Activated T-helper 9 cell treated with anti-CD3 and anti-CD28 coated beads, Interleukin-2, amount 50 U/mL, for 16 hours (primary cell): ENCODE data around the gene KRTAP12-2.
"Not testable (repeated sequence)": the region's sequence is repeated elsewhere in the genome, so short reads cannot be mapped to it uniquely, and the experiment has no call there.

Experiments
- DNase-seq: peaks from one replicate; pipeline ENCODE4 v3.0.0-alpha.2; 2020; ENCODE audit warnings: low read depth

KRTAP12-2 gene

DNA sequence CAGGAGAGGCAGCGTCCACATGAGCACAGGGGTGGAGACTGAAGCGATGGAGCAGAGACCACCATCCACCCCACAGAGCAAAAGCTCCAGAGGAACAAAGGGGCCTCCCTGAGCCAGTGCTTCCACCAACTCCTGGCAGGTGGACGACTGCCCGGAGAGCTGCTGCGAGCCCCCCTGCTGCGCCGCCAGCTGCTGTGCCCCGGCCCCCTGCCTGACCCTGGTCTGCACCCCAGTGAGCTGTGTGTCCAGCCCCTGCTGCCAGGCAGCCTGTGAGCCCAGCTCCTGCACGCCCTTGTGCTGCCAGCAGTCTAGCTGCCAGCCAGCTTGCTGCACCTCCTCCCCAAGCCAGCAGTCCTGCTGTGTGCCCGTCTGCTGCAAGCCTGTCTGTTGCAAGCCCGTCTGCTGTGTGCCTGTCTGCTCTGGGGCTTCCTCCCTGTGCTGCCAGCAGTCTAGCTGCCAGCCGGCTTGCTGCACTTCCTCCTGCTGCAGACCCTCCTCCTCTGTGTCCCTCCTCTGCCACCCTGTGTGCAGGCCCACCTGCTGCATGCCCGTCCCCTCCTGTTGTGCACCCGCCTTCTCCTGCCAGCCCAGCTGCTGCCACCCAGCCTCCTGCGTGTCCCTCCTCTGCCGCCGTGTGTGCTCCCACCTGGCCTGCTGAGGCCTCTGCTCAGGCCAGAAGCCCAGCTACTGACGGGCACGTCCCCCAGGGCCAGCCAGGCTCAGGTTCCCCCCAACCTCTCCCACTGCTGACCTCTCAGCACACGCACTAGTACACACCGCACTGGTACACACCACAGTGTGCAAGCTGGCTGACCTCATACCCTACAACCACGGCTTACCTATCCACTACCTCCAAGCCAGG, 35.6 kb upstream of the KRTAP12-2 start:
- no peak for DNase-seq

DNA sequence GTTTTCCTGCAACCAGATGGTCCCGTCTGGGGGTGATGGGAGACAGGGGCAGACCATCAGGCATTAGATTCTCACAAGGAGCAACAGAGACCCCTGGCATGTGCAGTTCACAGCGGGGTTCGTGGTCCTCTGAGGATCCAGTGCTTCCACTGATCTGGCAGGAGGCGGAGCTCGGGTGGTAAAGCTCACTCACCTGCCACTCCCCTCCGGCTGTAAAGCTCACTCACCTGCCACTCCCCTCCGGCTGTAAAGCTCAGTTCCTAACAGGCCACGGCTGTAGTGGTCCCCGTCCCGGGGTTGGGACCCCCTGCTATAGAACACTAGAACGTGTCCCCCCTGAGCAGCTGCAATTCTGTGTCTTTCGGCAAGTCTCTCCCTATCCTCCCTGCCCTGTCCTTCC, 34.8 kb upstream of the KRTAP12-2 start:
- no peak for DNase-seq

DNA sequence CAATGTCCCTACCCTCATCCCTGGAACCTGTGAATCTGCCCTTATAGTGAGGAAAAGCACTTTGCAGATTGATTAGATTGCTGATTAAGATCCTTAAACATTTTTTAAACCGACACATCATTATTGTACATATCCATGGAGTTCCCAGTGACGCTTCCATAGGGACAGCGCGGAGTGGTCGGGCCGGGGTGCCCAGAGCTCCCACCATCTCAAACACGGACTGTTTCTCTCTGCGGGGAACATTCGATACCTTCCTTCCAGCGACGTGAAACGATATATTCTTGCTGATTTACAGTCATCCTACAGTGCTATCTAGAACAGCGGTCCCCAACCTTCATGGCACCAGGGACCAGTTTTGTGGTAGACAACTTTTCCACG, 34.3 kb upstream of the KRTAP12-2 start:
- no peak for DNase-seq

DNA sequence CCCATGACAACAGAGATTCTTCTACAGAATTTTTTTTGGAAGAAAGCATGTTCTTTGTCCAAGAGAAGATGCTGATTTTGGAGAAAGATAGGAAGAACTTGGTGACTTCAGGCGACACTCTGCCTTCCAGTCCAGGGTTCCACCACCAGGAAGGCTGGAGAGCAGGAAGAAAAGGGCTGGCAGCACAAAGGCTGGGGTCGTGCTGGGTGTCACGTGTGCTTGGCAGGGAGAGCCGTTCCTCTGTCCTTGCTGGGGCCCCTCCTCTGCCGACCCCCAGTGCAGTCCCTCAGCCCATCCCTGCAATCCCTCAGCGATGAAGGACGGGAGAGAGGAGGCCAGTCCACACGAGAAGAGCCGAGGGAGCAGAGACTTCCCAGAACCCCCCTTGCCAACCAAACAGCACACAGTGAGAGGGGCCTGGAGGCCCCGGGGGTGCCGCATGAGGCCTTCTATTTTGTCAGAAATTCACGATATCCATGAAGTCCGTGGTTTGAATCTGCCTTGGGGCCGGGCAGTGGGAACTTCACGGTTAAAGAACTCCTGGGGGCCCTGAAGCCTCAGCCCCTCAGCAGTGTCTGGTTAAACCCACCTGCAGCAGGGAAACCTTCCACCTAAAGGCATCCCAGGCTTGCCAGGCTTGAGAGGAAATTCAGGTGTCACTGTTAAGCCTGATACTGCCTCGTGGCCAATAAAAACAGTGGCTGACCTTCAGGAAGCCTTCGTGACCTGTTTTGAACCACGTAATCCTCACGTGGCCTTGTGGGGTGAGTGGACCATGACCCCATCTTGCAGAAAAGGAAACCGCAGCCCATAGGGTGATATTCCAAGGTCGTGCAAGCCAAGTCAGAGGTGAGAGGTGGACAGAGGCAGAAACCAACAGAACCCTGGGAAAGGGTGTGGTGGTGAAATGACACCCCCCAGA, 33.6 kb upstream of the KRTAP12-2 start:
- DNase-seq: no peak

DNA sequence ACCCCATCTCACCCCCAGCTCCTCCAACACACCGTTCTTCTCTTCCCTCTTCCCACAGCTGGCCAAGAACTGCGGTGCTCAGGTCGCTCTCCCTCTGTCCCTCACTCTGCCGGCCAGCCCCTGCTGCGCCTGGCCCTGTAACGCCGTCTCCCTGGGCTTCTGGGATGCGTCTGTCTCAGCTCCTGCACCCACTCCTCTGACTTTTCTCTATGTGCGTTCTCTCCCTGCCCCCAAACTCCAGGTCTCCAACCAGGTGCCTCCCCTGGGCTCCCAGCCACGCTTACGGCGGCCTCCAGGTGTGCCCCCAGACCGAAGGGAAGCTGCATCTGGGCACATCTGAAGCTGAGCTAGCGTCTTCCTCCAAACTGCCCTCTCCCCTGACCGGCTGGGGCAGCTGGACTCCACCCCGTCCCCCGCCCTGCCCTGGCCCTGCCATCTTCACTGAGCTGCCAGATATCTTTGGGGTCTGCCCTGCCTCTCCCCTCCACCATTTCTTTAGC, 32.8 kb upstream of the KRTAP12-2 start:
- no peak for DNase-seq

DNA sequence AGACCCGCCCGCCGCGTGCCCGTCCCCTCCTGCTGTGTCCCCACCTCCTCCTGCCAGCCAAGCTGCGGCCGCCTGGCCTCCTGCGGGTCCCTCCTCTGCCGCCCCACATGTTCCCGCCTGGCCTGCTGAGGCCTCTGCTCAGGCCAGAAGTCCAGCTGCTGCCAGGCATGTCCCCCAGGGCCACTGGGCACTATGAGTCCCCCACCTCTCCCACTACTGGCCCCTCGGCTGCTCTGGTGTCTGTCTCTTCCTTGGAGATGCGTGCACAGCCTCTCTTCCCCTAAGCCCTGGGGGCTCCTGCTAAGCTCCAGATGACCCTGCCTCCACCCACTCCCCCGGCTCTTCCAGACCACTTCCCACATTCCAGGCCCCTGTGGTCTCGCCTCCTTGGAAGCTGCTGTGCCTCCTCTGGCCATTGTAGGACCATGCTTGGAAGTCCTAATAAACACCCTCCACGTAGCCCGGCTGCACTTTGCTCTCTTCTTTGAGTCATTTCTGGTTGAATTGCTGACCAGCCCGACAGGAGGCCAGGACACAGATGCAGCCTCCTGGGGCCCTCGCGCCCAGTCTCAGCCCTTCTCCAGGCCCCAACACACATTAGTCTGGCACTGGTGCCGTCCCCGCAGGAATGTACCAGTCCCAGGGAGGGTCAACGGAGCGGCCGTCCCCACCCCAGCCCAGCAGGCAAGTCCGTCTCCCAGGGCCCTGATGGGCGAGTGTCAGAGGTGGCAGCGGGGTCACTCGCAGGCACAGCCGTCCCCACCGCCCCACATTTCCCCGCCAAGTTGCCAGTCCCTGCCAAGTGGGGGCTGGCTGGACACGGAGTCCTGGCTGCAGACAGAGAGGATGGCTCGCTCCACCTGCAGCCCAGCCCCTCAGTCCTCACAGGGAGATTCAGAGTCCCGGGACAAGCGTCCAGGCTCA, 31.3 kb upstream of the KRTAP12-2 start:
- no peak for DNase-seq

DNA sequence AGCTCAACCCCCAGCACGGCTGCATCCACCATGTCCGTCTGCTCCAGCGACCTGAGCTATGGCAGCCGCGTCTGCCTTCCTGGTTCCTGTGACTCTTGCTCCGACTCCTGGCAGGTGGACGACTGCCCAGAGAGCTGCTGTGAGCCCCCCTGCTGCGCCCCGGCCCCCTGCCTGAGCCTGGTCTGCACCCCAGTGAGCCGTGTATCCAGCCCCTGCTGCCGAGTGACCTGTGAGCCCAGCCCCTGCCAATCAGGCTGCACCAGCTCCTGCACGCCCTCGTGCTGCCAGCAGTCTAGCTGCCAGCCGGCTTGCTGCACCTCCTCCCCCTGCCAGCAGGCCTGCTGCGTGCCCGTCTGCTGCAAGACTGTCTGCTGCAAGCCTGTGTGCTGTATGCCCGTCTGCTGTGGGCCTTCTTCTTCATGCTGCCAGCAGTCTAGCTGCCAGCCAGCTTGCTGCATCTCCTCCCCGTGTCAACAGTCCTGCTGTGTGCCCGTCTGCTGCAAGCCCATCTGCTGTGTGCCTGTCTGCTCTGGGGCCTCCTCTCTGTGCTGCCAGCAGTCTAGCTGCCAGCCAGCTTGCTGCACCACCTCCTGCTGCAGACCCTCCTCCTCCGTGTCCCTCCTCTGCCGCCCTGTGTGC, 30.6 kb upstream of the KRTAP12-2 start, which contains the start of gene KRTAP10-12:
Gene KRTAP10-12, plus strand, starts transcription at position 1 of the 639 bp plus-strand sequence. Its CDS starts 30 bp downstream, at position 31.
- DNase-seq: not testable (repeated sequence)

DNA sequence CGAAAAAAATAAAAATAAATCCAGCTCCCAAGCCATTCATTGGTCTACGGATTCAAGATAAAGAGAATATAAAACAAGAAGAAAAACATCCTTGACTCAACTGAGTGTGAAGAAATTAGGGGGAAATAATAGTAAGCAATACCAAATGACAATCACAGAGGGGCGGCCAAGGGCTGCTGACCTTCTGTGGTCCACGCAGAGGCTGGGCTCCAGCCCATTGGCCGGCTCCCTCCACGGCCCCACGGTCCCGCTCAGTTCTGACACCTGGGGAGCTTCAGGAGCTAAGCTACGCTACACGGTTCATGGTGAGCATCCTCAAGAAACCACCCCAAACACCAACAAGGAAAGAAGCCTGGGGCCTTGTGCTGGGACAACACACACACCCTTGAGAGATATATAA, 29.8 kb upstream of the KRTAP12-2 start:
- DNase-seq: no peak

DNA sequence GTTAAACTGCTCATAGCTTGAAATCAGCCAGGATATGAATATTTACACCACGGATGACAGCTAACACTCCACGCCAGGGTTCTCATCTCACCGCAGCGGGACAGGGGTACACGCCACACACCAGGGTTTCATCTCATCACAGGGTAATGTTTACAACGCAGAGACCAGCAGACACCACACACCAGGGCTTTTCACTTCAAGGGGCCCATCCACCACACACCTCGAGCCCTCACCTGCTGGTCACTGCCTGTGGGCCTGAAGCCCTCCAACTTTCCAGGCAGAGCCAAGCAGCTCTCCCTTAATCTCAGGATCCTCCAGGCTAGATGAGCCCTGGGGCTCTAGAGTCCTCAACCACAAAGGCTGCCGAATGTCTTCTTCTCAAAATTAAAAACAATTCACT, 28.9 kb upstream of the KRTAP12-2 start:
- DNase-seq: no peak

DNA sequence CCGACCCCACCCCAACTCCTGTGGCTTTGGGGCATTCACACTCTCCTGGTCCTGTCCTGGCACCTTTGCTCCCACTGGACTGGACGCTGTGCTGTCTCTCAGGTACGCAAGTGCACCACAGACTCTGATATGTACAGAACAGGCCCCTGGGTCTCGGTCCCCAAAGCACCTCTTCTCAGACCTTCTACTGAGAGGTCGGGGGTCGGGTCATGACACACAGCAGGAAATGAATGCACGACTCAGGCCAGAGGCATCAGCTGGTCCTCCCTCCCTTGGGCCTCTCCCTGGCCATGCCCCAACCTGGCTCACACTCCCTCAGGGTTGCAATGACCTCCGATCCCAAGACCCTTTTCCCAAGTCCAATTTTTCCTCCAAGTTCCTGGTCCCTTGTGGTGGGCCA, 28.5 kb upstream of the KRTAP12-2 start:
- no peak for DNase-seq

DNA sequence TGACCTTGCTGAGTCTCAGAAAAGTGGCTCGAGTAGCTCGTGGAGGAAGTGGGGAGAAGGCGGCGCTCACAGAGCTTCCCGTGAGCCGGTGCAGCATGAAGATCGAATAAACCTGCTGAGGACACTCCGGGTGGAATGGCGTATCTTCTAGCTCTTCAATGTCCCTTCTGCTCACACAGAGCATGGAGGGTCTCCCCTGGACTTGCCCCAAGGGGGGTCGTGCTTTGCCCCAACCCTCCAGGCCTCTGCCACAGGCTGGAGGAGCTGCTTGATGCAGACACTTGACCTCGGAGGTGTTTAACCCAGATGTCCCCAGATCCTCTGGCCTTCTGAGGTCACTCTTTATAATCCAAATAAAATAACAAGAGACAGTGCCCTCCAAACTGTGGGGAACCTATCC, 28.0 kb upstream of the KRTAP12-2 start:
- DNase-seq: no peak

DNA sequence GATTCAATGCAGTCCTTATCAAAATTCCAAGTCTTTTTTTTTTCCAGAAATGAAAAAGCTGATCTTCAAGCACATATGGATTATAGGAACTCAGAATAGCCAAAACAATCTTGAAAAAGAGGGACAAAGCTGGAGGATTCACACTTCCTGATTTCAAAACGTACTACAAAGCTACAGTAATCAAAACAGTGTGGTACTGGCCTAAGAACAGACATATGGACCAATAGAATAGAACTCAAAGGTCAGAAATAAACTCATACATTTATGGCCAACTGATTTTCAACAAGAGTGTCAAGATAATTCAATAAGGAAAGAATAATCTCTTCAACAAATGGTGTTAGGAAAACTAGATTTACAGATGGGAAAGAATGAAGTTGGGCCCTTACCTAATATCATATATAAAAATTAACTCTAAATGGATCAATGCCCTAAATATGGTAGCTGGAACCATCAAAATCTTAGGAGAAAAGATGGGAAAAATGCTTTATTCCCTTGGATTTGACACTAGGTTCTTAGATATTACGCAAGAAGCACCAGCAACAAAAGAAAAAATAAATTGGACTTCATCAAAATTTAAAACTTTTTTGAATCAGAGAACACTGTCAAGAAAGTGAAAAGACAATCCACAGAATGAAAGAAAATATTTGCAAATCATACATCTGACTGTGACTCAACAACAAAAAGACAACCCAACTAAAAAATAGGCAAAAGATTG, 26.2 kb upstream of the KRTAP12-2 start:
- DNase-seq: no peak

DNA sequence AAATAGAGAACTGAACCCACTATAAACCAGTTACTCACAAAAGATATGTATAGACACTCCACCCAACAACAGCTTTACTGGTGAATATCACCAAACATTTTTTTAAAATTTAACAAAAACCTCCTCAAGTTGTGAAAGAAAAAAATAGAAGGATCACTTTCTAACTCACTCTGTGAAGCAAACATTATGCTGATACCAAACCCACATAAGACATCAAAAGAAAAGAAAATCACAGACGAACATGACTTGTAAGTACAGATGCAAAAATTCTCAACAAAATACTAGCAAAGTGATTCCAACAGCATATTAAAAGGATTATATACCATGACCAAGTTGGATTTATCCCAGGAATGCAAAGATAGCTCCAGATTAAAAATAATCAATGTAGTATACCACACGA, 25.0 kb upstream of the KRTAP12-2 start:
- DNase-seq: no peak

DNA sequence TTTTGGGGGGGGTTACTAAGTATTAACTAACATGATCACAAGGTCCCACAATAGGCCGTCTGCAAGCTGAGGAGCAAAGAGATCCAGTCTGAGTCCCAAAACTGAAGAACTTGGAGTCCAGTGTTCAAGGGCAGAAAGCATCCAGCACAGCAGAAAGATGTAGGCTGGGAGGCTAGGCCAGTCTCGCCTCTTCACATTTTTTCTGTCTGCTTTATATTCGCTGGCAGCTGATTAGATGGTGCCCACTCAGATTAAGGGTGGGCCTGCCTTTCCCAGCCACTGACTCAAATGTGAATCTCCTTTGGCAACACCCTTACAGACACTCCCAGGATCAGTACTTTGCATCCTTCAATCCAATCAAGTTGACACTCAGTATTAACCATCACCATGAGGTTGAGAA, 23.0 kb upstream of the KRTAP12-2 start:
- DNase-seq: not testable (repeated sequence)

DNA sequence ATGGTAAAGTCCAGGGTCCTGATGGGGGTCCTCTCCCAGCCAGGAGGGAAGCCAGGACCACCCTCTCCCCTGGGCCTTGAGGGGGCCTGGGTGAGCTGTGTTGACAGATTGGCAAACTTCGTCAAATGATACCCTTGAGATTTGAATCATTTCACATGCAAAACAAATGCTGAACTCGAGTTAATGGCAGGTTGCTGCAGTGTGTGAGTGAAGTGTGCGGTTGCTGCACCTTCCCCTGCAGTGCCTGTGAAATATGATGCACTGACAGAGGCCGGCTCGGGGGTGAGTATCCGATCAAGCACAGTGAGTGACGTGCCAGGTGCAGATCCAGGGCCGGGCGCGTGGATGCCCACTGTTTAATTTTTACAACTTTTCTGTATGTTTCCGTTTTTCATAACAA, 20.9 kb upstream of the KRTAP12-2 start:
- no peak for DNase-seq

DNA sequence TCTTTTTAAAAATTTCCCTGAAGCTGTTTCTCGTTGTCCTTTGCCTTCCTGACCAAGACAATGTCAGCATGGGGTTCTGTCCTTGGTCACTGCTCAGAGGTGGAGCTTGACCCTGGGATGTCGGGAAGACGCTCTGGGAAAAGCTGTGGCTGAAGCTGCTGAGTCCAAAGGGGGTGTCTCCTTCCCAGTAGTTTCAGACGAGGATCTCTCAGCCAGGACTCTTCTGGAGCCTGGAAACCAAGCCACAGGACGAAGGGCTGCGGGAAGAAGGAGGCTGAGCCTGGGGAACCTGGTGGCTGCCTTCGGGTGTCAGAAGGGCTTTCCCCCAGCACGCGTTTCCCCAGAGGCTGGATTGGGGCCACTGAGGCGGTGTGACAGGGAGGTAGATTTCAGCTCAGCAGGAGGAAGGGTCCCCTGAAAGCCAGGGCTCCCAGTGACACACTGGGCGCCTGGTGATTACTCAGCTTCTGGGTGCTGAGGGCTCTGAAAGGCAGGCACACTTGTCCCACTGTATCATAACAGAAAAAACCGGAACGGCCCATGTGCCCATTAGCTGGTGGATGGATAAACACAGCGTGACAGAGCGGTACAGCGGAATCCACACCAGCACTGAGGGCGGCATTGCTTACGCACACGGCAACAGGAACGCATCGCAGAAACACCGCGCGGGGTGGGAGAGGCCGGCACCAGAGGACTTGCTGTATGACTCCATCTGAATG, 20.3 kb upstream of the KRTAP12-2 start:
- no peak for DNase-seq

DNA sequence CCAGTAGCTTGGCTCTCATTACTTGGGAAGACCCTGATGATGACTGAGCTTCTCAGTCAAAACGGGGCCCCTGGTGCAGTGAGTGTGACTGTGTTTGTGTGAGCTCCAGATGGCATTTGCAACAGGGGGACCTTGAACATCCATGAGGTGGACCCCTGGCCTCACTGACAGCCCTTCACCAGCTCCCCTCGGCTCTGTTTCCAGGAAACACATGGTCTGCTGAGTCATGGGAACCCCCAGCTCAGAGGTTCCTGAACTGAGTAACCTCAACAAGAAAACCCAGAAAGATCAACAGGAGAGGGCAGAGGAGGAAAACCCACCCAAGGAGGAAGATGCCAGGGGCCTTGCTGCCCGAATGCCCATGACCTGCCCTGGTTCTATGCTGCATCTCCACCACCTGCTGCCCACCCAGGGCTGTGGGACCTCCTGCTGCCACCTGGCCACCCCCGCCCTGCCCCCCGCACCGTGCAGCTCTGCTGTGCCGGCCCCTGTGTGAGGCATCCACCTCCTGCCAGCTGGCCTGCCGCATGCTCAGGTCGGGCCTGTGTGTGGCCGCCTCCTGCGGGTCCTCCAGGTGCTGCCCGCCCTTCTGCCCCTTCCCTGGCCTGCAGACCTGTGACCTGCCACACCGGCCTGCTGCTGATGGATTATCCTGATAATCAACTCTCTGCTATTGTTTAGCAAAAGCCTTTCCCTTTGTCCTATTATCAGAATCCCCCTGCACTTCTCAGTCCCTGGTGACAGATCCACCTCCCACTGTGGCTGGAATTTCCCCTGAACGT, 19.5 kb upstream of the KRTAP12-2 start:
- DNase-seq: no peak

DNA sequence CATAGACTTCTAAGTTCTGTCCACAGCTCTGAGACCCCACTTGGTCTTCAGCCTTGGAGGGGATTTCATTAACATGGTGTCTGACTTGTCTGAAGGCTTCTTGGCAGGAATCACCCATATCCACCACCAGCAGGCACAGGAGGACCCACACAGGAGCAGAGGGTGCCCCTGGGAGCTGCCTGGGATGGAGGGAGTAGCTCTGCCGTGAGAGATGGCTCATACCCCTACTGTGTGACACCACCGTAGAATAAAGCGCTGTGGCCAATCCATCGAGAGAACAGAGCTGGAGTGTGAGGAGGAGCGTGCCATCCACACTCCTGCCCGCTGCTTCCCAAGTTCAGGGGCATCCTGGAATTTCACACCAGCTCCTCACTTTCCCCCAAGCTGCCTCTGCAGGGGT, 18.3 kb upstream of the KRTAP12-2 start:
- DNase-seq: not testable (repeated sequence)

DNA sequence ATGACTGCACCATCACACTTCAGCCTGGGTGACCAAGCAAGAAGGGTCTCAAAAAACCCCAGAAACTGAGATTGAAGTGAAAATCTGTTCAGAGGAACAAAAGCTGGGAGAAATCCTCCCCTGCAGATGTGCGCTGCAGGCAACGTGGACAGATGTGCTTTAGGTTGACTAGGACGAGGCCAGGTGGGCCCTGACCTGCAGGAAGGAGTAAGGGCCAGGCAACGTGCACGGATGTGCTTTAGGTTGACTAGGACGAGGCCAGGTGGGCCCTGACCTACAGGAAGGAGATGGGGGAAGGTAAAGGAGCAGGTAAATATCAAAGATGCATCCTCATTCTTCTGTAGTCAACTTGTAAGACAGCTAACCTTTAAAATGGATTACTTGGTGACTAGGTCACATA, 17.8 kb upstream of the KRTAP12-2 start:
- DNase-seq: no peak
